ENCODE results near the gene LSM5.

Gene LSM5

DNA sequence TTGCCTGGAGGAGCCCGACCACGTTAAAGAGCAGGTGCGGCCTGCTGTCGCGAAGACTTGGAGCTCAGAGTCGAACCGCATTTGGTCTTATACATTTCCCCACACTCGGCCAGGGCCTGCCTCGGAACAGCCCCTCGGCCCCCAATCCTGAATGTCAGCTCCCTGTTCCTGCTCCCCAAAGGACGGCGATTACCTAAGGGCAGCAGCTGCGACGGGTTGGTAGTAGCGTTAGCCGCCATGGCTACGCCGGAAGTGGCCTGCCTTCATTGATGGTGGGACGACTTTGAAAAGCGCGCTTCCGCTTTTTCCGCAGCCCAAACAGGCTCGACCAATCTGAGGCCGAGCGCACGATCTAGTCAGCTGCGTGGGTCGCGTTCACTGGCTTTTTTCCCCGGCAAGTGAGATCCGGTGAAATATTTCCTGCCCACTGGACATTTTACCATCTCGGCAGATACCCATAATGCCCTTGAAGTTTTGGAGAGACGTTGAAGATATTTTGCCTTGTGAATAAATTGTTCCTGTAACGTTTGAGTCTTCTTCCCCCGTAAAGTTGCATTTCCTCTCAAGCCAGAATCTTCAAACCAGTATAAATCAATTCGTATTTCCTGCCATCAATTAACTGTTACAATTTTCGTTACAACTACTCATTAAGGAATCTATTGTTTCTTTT lies at the start of gene LSM5:
TSS of gene LSM5 (minus strand) at position 254 of the 670 bp plus-strand sequence. CDS start at position 239, 15 bp downstream.
- H3K4me3 ChIP-seq (ENCODE audit: low read depth, low read length) = peak within 1 kb of the TSS; percentile 88
- TF ChIP-seq, protein P1, sequence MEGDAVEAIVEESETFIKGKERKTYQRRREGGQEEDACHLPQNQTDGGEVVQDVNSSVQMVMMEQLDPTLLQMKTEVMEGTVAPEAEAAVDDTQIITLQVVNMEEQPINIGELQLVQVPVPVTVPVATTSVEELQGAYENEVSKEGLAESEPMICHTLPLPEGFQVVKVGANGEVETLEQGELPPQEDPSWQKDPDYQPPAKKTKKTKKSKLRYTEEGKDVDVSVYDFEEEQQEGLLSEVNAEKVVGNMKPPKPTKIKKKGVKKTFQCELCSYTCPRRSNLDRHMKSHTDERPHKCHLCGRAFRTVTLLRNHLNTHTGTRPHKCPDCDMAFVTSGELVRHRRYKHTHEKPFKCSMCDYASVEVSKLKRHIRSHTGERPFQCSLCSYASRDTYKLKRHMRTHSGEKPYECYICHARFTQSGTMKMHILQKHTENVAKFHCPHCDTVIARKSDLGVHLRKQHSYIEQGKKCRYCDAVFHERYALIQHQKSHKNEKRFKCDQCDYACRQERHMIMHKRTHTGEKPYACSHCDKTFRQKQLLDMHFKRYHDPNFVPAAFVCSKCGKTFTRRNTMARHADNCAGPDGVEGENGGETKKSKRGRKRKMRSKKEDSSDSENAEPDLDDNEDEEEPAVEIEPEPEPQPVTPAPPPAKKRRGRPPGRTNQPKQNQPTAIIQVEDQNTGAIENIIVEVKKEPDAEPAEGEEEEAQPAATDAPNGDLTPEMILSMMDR (IDR thresholded peaks at IDR 0.05; ENCODE audit: low read depth, low read length) = no peak

DNA sequence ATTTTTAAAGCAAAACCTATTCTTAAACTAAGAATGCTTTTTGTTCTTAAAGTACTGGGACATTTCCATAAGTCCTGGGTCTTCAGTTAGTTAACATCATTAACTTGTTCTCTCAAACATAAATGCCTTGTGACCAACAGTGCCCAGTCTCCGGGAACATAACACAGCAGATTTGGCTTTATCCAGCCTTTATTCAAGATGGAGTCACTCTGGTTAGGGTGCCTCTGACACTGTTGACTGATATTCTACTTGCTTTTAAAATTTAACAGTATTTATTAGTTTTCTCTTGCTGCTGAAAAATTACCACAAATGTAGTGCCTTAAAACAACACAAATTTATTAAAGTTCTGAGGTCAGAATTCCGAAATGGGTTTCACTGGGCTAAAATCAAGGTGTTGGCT lies 49.2 kb upstream of the LSM5 start:
- TF ChIP-seq, protein P1 (IDR thresholded peaks at IDR 0.05; ENCODE audit: low read depth, low read length) = no peak

DNA sequence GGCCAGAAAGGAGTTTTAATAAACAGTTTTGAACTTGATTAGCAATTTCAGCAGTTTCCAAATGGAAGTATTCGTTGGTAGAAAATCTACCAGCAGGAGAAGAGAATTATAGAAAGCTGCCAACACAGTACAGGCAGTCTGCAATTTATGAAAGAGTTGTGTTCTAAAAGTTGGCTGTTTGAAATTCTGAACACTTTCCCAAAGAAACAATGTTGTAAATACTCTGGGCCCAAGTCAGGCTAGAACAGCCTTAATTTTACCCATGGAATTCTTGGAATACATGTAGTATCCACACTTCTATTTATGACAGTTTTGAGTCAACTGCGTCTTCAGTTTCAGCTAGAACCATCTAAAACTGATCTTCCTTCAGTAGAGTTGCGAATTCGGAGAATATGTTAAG lies 47.6 kb upstream of the LSM5 start:
- TF ChIP-seq, protein P1 (IDR thresholded peaks at IDR 0.05; ENCODE audit: low read depth, low read length) = no peak
- no peak overlapping the region for H3K4me3 ChIP-seq (ENCODE audit: low read depth, low read length)

More for the DNA sequence above, 49.2 kb upstream of the LSM5 start:
- no peak overlapping the region for H3K4me3 ChIP-seq (ENCODE audit: low read depth, low read length)

DNA sequence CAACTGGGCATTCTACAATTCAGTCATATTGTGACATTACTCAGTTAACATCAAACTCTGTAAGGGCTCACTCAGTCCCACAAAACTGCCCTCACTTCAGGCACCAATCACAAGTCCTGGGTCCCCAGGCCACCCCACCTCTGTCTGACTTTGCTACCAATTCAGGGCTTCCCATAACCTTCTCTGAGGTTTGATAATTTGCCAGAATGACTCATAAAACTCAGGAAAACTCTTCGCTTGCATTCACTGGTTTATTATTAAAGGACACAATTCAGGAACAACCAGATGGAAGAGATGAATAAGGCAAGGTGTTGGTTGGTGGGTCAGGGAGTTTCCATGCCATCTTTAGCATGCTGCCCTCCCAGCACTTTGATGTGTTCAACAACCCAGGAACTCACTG lies 46.4 kb upstream of the LSM5 start:
- TF ChIP-seq, protein P1 (IDR thresholded peaks at IDR 0.05; ENCODE audit: low read depth, low read length) = no peak
- no peak overlapping the region for H3K4me3 ChIP-seq (ENCODE audit: low read depth, low read length)

DNA sequence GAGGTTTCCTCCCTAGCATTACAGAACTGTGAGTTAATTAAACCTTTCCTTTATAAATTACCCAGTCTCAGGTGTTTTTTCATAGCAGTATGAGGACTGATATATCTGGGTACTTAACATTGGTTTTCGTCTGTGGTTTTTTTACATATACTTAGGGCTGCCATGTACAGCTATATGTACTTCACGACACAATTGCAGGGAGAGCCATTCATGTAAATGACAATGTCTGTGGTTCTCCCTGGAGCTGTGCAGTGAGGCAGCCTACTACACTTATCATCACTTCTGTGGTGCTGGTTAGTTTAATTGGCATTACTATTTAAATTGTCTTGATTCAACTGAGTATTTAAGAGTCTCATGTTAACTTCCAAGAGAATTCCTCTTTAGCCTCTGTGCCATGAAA lies 45.8 kb upstream of the LSM5 start:
- no peak overlapping the region for H3K4me3 ChIP-seq (ENCODE audit: low read depth, low read length)
- TF ChIP-seq, protein P1 (IDR thresholded peaks at IDR 0.05; ENCODE audit: low read depth, low read length) = no peak

DNA sequence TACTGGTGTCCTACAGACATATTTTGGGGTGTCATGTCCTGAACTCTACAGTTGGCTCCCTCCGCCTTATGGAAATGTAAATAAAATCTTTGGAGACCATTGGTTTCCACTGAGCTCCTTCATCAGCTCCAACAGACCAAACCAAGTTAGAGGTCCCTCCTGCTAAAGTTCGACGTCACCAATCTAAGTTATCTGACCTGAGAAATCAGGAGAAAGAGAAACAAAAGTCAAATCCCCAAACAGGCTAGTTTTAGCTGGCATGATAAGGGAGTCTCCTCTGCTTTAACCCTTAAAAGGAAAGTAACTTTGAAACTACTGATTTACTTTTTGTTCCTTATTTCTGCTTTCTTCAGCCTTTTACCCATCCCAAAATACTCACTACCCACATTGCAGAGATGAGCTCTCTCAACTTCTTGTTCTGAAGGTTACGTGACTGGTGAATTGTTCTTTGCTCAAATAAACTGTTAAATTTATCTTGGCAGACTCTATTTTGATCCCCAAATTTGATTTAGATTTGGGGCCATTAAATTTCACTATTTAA lies 45.1 kb upstream of the LSM5 start:
- TF ChIP-seq, protein P1 (IDR thresholded peaks at IDR 0.05; ENCODE audit: low read depth, low read length) = no peak
- H3K4me3 ChIP-seq (ENCODE audit: low read depth, low read length) = no peak overlapping the region

DNA sequence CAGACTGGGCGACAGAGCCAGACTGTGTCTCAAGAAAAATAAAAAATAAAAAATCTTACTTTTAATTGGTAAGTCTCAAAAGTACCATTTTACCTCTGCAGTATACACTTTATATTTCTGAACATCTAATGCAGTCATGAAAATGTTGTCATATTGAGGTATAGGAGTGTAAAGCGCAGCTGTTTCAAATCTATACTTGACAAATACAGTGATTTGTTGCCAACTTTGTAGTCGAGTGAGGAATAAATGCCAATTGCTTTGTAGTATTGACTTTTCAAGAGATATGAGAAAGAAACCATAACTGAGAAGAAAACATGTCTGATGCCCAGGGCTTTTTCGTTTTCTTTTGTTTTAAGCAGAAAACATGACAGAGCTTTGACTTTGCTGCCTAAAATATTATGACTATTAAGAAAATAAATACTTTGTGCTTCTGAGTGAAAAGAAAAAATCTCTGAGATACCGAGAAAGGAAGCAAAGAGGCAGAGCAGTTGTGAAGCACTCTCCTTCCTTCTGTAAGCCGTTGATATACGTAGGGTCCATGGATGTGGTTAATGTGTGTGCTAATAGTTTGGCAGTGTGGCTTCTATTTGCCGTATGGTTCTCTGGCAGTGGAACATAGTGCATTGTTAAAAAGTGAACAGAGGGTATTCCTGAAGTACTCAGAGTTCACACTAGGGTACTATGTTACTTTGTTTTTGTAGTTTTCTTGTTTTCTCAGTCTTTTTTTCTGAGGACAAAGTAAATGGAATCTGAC lies 43.3 kb upstream of the LSM5 start:
- TF ChIP-seq, protein P1 (IDR thresholded peaks at IDR 0.05; ENCODE audit: low read depth, low read length) = no peak
- no peak overlapping the region for H3K4me3 ChIP-seq (ENCODE audit: low read depth, low read length)

All from WI38 (cell line).